A549 treated with GW870086 at 1 μM for 4 hours (cell line): Measurements from ENCODE around the gene BACH2. TPM values are rescaled to one million over a fixed set of nuclear protein-coding genes. Genes with fewer than 3 reads are reported as not detected.

Source experiments
- total RNA-seq: library from RNA; stranded (reverse); fragments of 200-300 nt; extraction: Qiagen RNA extraction; gene quantifications from 5 replicates; pipeline ENCODE4 v1.2.3, GENCODE V29; 2022; ENCODE audit warnings: low read depth

BACH2 gene
- total RNA-seq: 0.64 to 1.9 TPM (median 0.75 TPM) in 5 replicates

DNA sequence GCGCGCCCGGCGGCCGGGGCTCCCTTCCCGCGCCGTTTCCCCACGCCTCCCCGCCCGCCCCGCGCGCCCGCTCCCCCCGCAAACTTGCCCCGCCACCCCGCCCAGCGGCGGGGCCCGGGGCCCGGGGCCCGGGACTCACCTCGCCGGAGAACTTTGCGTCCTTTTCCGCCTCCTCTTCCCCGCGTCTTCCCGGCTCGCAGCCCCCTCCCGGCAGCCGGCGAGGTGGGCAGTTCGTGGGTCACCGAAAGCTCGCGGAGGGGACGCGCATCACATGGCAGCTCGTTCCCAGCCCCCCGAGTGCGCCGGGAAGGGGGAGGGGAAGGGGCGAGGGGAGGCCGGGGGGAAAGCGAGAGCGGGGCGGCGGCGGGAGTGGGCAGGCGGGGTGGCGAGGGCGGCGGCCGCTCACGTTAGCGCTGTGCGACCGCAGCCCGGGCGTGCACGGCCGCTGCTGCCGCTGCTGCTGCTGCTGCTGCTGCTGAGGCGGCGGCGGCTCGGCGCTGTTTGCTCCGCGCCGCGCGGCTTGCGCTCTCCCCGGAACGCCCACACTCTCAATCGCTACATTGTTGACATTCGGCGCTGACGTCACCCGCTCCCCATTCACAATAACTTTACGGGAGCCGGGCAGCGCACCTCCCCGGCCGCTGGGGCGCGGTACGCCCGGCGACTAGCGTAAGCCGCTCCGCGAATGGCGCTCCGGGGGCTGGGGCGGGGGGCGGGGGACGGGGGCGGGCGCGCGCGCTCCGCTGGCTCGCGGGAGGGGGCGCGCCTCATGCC, at the start of gene BACH2:
Gene BACH2, minus strand, starts transcription at position 503 of the 774 bp plus-strand sequence. CDS start 287,999 bp downstream, outside the sequence.

DNA sequence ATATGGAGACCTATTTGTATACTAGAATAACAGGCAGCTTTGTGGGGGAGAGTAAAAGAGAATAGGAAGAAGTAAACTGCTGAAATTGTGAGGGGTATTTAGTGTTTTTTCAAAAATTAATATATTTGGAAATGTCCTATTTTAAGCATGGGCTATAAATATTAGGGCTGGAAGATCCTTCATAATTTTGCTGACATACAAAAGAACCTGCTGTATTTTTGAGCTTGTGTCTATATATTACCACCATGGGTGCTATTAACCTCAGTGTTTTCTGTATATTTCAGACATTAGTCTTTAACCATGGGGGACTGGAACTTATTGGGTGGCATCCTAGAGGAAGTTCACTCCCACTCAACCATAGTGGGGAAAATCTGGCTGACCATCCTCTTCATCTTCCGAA, 402.5 kb downstream of the BACH2 start, which contains the start of gene GJA10:
Gene GJA10, plus strand, starts transcription at position 301 of the 400 bp plus-strand sequence. Its CDS starts 0 bp downstream, at position 301.

